ENCODE measurements around the gene PUM2.

PUM2 gene

DNA sequence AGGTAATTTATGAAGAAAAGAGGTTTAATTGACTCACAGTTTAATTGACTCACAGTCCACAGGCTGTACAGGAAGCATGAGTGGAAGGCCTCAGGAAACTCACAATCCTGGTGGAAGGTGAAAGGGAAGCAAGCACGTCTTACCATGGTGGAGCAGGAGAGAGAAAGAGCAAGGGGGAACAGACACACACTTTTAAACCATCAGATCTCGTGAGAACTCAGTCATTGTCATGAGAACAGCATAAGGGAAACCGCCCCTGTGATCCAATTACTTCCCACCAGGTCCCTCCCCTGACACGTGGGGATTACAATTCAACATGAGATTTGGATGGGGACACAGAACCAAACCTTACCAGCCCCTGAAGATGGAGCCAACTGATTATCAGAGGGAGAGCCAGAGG is 11.2 kb upstream of the PUM2 start:
- DNase-seq (ENCODE audit: low spot score in 2 of 2): no peak
- H3K9me3 ChIP-seq: no peaks in the 10 kb centered on the region
- no peak overlapping the region for H3K4me3 ChIP-seq
- no peaks in the 10 kb centered on the region for H3K4me1 ChIP-seq
- no peaks in the 10 kb centered on the region; the same call in 1 of the 2 replicates for H3K27me3 ChIP-seq (ENCODE audit: low read depth)
- in situ Hi-C loops (cut with MboI; ENCODE audit: low sequenced_read_pairs): no loop called here
- no peaks in the 10 kb centered on the region for H3K36me3 ChIP-seq (replicated peaks)

DNA sequence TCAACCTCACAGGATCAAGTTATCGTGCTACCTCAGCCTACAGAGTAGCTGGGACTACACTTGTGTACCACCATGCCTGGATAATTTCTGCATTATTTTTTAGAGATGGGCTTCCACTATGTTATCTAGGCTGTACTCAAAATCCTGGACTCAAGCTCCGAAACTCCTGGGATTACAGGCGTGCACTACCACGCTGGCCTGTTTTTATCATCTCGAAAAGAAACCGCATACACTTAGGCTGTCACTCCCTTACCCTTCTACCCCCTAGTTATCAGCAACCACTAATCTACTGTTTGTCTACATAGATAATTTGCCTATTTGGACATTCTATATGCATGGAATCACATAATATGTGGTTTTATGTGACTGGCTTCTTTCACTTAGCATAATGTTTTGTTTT is 8.5 kb upstream of the PUM2 start:
- H3K36me3 ChIP-seq (replicated peaks): no peaks in the 10 kb centered on the region
- H3K27me3 ChIP-seq (ENCODE audit: low read depth): no peaks in the 10 kb centered on the region; the same call in 1 of the 2 replicates
- H3K4me1 ChIP-seq: peaks cover 1% of the 10 kb centered on the region
- in situ Hi-C loops (cut with MboI; ENCODE audit: low sequenced_read_pairs): no loop called here
- H3K4me3 ChIP-seq: no peak overlapping the region
- no peak for DNase-seq (ENCODE audit: low spot score in 2 of 2)
- no peaks in the 10 kb centered on the region for H3K9me3 ChIP-seq

DNA sequence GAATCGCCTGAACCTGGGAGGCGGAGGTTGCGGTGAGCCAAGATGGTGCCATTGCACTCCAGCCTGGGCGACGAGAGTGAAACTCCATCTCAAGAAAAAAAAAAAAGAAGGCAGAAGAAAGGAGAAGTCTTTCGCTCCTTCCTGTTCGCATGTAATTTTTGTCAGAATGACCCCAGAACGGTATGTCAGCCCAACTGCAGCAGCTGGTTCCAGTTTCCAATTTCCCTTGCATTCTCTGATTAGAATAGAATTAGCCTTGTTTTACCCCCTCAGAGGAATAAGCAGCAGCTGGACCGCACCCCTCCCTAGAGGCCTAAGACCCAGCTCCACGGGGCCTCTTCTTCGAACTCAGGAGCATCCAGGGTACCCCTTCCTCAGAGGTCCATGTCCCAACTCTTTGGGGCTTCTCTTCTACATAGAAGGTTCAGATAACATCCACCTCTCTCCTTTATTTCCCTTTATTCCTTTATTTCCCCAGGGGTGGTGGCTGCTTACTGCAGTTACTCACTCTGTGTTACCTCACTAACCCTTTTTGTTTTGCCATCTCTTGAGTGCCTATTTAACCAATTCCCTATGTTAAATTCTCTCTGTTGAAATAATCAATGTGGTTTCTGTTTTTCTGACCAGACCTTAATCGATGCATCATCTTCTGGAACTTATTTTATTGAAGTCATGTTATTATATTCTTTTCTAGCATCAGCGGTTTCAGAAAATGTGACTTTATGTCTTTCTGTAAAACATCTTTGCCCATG is 7.2 kb upstream of the PUM2 start:
- Histone ChIP-seq H3K4me3 (no peak overlapping the region), H3K27me3 (ENCODE audit: low read depth) (no peaks in the 10 kb centered on the region; the same call in 1 of the 2 replicates), H3K9me3 (no peaks in the 10 kb centered on the region), H3K4me1 (peaks cover 14% of the 10 kb centered on the region), H3K36me3 (replicated peaks) (no peaks in the 10 kb centered on the region; the same call in 1 of the 2 replicates)
- no peak for DNase-seq (ENCODE audit: low spot score in 2 of 2)
- in situ Hi-C loops (cut with MboI; ENCODE audit: low sequenced_read_pairs): no loop called here

GRCh38 chr2:20356042-20356441 is 5.4 kb upstream of the PUM2 start:
- no peak overlapping the region for H3K4me3 ChIP-seq
- in situ Hi-C loops (cut with MboI; ENCODE audit: low sequenced_read_pairs): no loop called here
- no peak for DNase-seq (ENCODE audit: low spot score in 2 of 2)
- H3K9me3 ChIP-seq: no peaks in the 10 kb centered on the region
- no peaks in the 10 kb centered on the region; the same call in 1 of the 2 replicates for H3K36me3 ChIP-seq (replicated peaks)
- no peaks in the 10 kb centered on the region; the same call in 1 of the 2 replicates for H3K27me3 ChIP-seq (ENCODE audit: low read depth)
- peaks cover 32% of the 10 kb centered on the region for H3K4me1 ChIP-seq

DNA sequence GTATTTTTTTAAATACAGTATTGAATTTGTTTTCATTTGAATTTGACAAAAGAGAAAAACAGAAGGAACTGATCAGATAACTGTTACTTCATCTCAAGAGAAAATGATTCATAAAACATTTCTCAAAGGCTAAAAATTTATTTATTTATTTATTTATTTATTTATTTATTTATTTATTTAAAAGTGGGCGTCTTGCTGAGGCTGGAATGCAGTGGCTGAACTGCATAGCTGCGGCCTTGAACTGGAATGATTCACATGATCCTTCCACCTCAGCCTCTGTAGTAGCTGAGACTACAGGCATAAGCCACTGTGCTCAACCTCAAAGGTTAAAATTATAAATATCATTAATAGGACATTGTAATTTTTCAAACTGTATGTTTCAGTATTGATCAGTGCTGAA is 4.5 kb upstream of the PUM2 start:
- peaks cover 32% of the 10 kb centered on the region for H3K4me1 ChIP-seq
- no peaks in the 10 kb centered on the region; the same call in 1 of the 2 replicates for H3K27me3 ChIP-seq (ENCODE audit: low read depth)
- H3K9me3 ChIP-seq: no peaks in the 10 kb centered on the region
- in situ Hi-C loops (cut with MboI; ENCODE audit: low sequenced_read_pairs): no loop called here
- no peaks in the 10 kb centered on the region; the same call in 1 of the 2 replicates for H3K36me3 ChIP-seq (replicated peaks)
- DNase-seq (ENCODE audit: low spot score in 2 of 2): no peak
- no peak overlapping the region for H3K4me3 ChIP-seq

DNA sequence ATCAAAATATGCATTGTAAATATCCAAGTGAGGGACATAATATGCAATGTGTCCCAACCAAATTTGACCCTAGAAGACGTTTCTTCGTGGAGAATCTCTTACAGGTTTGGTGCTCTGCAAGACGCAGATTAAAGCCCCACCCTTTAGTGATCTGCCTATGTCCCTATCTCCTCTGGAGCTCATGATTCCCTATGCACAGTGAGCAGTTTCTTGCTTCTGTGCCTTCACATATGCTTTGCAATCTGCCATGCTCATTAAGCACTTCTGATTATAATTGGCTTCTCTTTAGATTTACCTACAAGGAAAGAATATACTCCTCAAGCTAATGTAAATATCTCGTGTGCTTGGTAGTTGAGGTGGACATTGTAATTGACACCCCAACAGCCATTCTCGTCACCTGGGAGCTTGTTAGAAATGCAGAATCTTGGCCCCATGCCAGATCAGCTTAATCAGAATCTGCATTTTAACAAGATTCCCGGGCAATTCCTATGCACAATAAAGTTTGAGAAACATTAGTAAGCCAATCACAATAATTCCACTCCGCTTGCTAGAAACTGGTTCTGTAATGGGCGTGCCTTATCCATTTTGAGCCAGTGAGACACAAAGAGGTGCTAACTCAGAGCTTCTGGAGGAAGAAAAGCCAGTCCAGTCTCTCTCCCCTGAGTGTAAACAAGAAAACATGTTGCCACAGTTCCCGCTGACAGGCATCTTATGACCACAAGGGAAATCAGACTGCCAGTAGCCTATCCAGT is 2.8 kb upstream of the PUM2 start:
- in situ Hi-C loops (cut with MboI; ENCODE audit: low sequenced_read_pairs): no loop called here
- no peaks in the 10 kb centered on the region; the same call in 1 of the 2 replicates for H3K27me3 ChIP-seq (ENCODE audit: low read depth)

GRCh38 chr2:20352581-20353216 is 2.1 kb upstream of the PUM2 start:
- DNase-seq (ENCODE audit: low spot score in 2 of 2): no peak
- in situ Hi-C loops (cut with MboI; ENCODE audit: low sequenced_read_pairs): no loop called here
- no peaks in the 10 kb centered on the region for H3K27me3 ChIP-seq (ENCODE audit: low read depth)
- H3K4me3 ChIP-seq: no peak overlapping the region
- H3K4me1 ChIP-seq: peaks cover 36% of the 10 kb centered on the region
- H3K9me3 ChIP-seq: no peaks in the 10 kb centered on the region
- peaks cover 4% of the 10 kb centered on the region; the same call in 1 of the 2 replicates for H3K36me3 ChIP-seq (replicated peaks)

More for the DNA sequence above, 2.8 kb upstream of the PUM2 start:
- Histone ChIP-seq H3K9me3 (no peaks in the 10 kb centered on the region), H3K36me3 (replicated peaks) (peaks cover 1% of the 10 kb centered on the region; the same call in 1 of the 2 replicates), H3K4me3 (no peak overlapping the region), H3K4me1 (peaks cover 32% of the 10 kb centered on the region)
- DNase-seq (ENCODE audit: low spot score in 2 of 2): peak; percentile 68

DNA sequence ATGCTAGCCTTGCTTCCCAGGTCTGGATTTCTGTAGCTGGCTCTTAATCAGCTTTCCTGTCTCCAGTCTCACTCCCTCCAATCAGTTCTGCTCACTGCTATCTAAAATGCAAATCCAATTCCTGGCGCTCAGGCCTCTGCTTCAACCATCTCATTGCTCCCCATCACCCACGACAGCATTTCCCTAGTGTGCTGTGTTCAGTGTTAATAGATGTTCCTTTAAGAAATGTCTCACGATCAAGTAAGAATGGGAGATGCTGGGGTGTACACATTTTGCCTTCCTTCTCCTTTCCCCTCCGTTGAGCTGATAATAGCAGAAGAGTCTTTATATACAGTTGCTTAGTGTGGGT is 1.6 kb upstream of the PUM2 start:
- peaks cover 40% of the 10 kb centered on the region for H3K4me1 ChIP-seq
- in situ Hi-C loops (cut with MboI; ENCODE audit: low sequenced_read_pairs): no loop called here
- H3K36me3 ChIP-seq (replicated peaks): peaks cover 4% of the 10 kb centered on the region; the same call in 1 of the 2 replicates
- no peak overlapping the region for H3K4me3 ChIP-seq
- DNase-seq (ENCODE audit: low spot score in 2 of 2): no peak
- no peaks in the 10 kb centered on the region for H3K27me3 ChIP-seq (ENCODE audit: low read depth)
- no peaks in the 10 kb centered on the region for H3K9me3 ChIP-seq

GRCh38 chr2:20351555-20352229 is 1.0 kb upstream of the PUM2 start:
- H3K9me3 ChIP-seq: no peaks in the 10 kb centered on the region
- H3K4me1 ChIP-seq: peaks cover 43% of the 10 kb centered on the region
- no peaks in the 10 kb centered on the region for H3K27me3 ChIP-seq (ENCODE audit: low read depth)
- no peak for DNase-seq (ENCODE audit: low spot score in 2 of 2)
- H3K36me3 ChIP-seq (replicated peaks): peaks cover 4% of the 10 kb centered on the region; the same call in 1 of the 2 replicates
- in situ Hi-C loops (cut with MboI; ENCODE audit: low sequenced_read_pairs): no loop called here
- peak overlapping the region; percentile 44 for H3K4me3 ChIP-seq

DNA sequence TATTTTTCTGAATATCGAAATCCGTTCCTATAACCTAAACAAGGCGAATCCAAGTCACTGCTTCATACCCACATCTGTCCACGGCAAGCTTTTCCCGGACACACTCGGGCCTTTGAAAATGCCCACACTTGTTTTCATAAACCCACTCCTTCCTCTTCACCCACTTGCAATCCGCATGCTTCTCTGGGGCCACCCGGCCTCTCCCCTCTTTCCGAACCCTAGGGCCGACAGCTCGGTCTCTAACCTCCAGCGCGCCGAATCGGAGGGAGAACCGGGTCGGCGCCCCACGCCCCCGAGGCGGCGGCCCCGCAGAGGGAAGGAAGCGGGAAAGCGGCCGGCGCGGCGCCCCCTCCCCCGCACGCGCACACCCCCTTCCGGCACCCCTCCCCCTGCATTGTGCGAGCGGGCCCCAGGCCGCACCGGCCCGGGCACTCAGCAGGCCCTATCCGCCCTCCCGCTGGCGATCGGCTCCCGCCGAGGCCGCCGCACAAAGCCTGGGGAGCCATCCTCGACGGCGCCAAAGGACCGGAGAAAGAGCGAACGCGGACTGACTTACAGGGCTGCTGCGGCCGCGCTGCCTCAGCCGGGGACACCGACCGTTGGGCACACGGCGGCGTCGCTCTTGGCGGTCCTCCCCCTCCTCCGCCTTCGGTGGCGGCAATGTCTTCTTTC is 467 bp downstream of the PUM2 start:
- peak; percentile 54 to 75 for DNase-seq (ENCODE audit: low spot score in 2 of 2)
- Histone ChIP-seq H3K36me3 (replicated peaks) (peaks cover 4% of the 10 kb centered on the region; the same call in 1 of the 2 replicates), H3K4me3 (peak overlapping the region; percentile 79), H3K27me3 (ENCODE audit: low read depth) (no peaks in the 10 kb centered on the region), H3K4me1 (peaks cover 43% of the 10 kb centered on the region), H3K9me3 (no peaks in the 10 kb centered on the region)
- in situ Hi-C loops (cut with MboI; ENCODE audit: low sequenced_read_pairs): no loop called here

DNA sequence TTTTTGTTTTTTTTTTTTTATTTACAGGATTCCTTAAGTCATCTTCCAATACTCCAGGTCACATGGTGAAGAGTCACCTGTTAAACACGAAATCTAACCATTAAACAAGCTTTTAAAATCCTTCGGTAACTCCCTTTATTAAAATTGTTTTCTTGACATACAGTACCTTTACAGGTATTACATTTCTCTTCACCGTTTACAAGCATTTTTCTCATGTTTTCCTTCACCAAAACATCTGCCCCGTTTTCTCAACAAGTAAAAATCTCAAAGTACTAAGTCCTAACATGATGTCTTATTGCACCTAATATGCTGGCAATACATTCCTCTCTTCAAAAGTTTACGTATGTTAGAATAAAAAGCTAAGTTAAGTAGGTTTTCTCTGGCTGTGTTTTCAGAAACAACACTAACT is 1.1 kb downstream of the PUM2 start:
- Histone ChIP-seq H3K4me1 (peaks cover 43% of the 10 kb centered on the region), H3K27me3 (ENCODE audit: low read depth) (no peaks in the 10 kb centered on the region), H3K4me3 (peak overlapping the region; percentile 79), H3K9me3 (no peaks in the 10 kb centered on the region), H3K36me3 (replicated peaks) (peaks cover 4% of the 10 kb centered on the region; the same call in 1 of the 2 replicates)
- no peak for DNase-seq (ENCODE audit: low spot score in 2 of 2)
- in situ Hi-C loops (cut with MboI; ENCODE audit: low sequenced_read_pairs): no loop called here

- Histone ChIP-seq H3K27me3 (ENCODE audit: low read depth) (no peaks in the 10 kb centered on the region), H3K9me3 (no peaks in the 10 kb centered on the region), H3K36me3 (replicated peaks) (peaks cover 4% of the 10 kb centered on the region; the same call in 1 of the 2 replicates), H3K4me3 (peak overlapping the region; percentile 79), H3K4me1 (peaks cover 36% of the 10 kb centered on the region)
- in situ Hi-C loops (cut with MboI; ENCODE audit: low sequenced_read_pairs): no loop called here
- peak in 1 of 2 experiments; percentile 35 for DNase-seq (ENCODE audit: low spot score in 2 of 2)
Measured at GRCh38 chr2:20348542-20348941, 2.1 kb downstream of the PUM2 start.

Measured in HAP-1 (cell line).